AG09319 (cell line): ENCODE results near the gene KDM1B.

Experiments used
- DNase-seq: peaks from one replicate; pipeline ENCODE4 v3.0.0-alpha.2; 2010; ENCODE audit warnings: low read depth; ENCODE audit errors: extremely low read depth
- TF ChIP-seq, protein P1 (sequence below): IDR thresholded peaks from 2 replicates; pipeline ENCODE4 v1.5.1; 2011; ENCODE audit warnings: low read depth, mild to moderate bottlenecking, inconsistent platforms, low read length, moderate library complexity

The KDM1B gene

DNA sequence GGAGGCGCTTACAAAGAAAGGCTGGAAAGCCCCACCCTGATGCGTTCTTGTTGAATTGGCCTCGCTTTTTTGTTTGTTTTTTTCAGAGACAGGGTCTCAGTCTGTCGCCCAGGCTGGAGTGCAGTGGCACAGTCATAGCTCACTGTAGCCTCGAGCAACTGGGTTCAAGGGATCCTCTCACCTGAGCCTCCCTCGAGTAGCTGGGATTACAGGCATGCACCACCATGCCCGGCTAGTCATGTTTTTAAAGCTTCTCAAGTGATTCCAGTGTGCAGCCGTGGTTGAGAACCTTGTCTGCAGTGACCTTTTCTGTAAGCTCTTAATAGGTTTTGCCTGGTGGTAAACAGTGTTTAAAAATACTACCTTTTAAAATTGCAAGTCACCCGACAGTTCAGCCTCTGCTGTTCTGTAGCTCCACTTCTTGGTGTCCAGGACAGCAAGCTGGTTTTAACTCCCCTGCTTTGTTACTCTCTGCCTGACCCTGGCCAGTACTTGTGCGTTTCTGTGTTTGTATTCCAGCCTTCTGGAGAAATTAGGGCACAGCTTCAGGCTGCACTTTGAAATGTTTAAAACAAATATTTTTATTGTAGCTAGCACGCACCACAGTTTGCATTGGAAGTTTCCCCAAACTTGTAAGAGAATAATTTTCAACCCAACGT is 54.4 kb downstream of the KDM1B start:
- DNase-seq: no peak
- TF ChIP-seq, protein P1, sequence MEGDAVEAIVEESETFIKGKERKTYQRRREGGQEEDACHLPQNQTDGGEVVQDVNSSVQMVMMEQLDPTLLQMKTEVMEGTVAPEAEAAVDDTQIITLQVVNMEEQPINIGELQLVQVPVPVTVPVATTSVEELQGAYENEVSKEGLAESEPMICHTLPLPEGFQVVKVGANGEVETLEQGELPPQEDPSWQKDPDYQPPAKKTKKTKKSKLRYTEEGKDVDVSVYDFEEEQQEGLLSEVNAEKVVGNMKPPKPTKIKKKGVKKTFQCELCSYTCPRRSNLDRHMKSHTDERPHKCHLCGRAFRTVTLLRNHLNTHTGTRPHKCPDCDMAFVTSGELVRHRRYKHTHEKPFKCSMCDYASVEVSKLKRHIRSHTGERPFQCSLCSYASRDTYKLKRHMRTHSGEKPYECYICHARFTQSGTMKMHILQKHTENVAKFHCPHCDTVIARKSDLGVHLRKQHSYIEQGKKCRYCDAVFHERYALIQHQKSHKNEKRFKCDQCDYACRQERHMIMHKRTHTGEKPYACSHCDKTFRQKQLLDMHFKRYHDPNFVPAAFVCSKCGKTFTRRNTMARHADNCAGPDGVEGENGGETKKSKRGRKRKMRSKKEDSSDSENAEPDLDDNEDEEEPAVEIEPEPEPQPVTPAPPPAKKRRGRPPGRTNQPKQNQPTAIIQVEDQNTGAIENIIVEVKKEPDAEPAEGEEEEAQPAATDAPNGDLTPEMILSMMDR: no peak

DNA sequence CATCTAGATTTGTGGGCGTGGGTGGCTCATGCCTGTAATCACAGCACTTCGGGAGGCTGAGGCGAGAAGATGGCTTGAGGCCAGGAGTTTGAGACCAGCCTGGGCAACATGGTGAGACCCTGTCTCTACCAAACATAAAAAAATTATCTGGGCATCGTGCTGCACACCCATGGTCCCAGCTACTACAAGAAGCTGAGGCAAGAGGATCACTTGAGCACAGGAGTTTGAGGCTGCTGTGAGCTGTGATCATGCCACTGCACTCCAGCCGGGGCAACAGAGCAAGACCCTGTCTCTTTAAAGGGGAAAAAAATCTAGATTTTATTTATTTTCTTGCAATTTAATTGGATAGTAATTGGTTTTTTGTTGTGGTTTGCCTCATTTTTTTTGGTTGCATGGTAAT is 55.5 kb downstream of the KDM1B start:
- no peak for DNase-seq
- TF ChIP-seq, protein P1: no peak

DNA sequence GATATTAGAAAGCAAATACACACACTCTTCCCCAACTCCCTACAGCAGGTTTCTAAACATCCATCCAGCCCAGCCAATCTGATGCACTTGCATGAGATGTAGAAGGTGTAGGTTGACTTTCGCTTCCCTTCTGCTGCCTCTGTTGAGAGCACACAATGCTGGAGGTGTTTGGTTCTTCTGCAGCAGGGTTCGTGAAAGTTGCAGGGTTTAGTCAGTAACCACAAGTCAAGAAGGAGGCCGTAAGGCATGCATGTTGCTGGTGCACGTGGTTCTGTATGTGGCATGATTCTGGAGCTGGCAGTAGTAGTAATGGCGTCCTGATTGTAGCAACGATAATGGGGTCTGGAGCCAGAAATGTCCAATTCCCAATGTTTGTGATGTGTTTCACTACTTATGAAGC is 56.1 kb downstream of the KDM1B start:
- DNase-seq: no peak
- TF ChIP-seq, protein P1: no peak

DNA sequence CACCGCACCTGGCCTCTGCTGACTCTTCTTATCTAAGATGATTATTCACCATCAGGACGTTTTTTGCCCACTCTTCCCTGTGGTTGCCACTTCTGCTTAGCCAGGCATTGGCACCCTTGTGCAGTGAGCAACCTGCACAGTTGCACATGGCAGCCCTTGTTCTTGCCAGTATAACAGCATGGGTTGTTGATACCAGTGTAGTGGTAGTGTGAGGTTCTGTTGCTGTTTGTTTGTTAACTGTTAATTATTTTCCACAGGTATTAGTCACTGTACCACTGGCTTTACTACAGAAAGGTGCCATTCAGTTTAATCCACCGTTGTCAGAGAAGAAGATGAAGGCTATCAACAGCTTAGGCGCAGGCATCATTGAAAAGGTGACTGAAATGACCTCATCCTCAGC is 57.0 kb downstream of the KDM1B start:
- TF ChIP-seq, protein P1: no peak
- DNase-seq: no peak

DNA sequence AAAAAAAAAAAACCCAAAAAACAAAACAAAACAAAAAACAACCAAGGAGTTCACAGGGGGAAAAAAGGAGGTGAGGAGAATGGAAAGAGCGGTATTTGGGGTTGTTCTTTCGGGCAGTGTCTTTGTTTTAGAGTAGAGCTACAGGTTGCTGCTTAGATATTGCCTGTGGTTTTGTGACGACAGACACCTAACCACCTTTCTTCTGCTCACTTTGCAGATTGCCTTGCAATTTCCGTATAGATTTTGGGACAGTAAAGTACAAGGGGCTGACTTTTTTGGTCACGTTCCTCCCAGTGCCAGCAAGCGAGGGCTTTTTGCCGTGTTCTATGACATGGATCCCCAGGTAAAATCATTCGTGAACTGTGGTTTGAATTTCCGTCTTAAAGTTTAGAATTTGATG is 58.2 kb downstream of the KDM1B start:
- TF ChIP-seq, protein P1: no peak
- no peak for DNase-seq

DNA sequence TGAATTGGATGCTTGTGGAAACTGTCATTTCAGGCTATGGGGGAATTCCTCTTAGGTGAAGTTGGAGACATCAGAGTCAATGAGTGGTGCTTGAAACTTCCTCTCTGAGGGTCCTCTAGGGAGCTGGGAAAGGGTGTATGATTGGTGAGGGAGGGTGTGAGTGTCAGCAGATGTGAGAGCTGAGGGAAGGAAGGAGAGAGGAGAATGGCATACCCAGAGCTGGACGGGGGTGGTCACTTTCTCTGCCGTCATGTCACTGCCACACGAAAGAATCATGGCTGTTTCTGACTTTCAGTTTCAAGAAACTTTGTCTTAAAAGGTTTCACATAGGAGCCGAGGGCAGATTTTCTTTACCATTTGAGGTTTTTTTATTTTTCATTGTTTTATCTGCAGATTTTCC is 58.8 kb downstream of the KDM1B start:
- DNase-seq: no peak

DNA sequence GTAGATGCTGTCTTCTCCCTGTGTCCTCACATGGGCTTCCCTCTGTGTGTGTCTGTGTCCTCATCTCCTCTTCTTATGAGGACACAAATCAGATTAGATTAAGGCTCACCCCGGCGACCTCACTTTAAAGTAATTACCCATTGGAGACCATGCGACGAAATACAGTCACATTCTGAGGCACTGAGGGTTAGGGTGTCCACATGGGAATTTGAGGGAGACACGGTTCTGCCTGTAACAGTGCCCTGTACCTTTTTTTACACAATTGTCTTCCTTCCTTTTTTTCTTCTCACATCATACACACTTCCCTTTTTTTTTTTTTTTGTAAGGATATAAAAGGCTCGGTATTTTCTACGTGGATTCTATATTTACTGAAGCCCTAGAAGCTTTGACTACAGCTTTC is 60.2 kb downstream of the KDM1B start:
- DNase-seq: no peak
- TF ChIP-seq, protein P1: no peak

More for the DNA sequence above, 58.8 kb downstream of the KDM1B start:
- TF ChIP-seq, protein P1: no peak
